ENCODE data around the gene FBLL1.
A peak's percentile ranks its signal among the peaks of the same experiment; 100 is the strongest.

FBLL1 gene

DNA sequence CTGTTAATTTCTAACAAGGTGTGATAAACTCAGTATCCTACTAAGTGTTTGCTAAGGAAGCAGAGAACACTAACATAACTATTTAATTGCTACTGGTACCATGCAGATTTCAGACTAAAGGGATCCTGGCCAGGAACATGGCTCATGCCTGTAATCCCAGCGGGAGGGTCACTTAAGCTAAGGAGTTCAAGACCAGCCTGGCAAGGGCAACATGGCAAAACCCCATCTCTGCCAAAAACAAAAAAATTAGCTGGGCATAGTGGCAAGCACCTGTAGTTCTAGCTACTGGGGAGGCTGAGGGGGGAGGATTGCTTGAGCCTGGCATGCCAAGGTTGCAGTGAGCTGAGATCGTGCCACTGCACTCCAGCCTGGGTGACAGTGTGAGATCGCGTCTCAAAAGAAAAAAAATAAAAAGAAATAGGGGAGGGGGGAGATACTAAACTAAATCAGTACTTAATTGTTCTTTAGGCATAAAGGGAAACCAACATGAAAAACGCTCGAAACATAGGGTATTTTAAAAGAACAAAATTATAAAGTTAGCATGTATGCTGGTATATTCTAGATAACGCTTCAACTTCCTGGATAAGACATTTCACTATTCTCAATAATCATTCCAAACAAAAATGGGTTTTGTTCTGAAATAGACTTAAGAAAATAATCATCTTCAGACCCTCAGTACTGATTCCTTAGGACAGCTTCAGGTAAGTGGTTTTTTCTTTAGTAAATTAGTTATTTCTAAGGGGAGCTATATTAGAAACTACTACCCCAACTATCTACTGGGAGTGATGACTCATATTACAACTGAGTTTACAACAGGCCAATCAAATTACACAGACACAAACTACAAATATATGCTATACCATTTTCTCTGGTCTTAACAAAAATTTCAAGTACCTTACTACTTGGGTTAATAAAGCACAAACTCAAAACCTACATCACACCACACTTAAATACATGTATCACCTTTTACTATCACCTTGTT, 46.6 kb downstream of the FBLL1 start:
- TF ChIP-seq CTCF (IDR thresholded peaks at IDR 0.05; ENCODE audit: low read depth, low read length): no peak
- no peak for DNase-seq (ENCODE audit: extremely low read depth, low read depth)

GRCh38 chr5:168578006-168578405, 48.9 kb downstream of the FBLL1 start:
- no peak for DNase-seq (ENCODE audit: extremely low read depth, low read depth)
- no peak for TF ChIP-seq CTCF (IDR thresholded peaks at IDR 0.05; ENCODE audit: low read depth, low read length)

DNA sequence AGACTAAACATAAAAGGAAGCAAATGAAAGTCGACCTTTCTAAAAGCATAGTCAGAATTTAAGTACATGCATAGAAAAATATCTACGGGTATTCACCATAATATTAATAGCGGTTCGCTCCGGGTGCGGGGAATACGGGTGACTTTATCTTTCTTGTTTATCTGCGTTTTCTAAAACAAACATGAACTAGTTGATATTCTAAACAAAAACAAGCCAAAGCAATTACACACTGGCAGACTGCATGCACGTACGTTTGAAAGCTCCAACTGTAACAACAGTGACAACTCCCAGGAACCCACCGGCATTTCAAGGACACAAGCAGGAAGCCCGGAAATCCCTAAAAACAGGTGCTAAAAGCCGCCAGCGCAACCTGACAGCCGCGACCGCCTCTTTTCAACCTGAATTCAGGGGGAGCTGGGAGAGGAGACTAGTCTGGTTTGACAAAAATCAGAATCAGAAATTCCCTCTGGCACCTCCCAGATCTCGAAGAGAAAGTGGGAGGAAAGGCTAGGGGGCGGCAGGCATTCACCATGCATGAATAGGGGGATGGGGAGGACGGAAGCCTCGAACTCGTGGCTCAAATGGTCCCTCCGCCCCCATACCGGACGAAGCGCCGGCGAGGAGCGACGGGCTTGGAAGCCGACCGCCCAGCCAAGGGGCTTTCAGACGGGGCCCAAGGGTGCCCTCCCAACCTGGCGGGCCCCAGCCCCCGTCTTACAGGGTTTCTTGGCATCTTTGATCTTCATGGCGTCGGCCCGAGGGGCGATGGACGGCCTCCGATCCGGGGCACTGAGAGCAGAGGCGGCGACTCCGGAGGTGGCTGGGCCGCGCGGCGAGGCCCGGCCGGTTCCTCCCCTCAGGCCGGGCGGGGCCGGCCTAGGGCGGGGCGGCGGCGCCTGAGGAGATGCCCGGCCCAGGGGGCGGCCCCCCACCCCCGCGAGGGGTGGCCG, 49.7 kb downstream of the FBLL1 start, which contains the start of gene PANK3:
PANK3 (minus strand) TSS at position 831 of the 950 bp plus-strand sequence; CDS start at position 746, 85 bp downstream.
- no peak for TF ChIP-seq CTCF (IDR thresholded peaks at IDR 0.05; ENCODE audit: low read depth, low read length)
- DNase-seq (ENCODE audit: extremely low read depth, low read depth): no peak

DNA sequence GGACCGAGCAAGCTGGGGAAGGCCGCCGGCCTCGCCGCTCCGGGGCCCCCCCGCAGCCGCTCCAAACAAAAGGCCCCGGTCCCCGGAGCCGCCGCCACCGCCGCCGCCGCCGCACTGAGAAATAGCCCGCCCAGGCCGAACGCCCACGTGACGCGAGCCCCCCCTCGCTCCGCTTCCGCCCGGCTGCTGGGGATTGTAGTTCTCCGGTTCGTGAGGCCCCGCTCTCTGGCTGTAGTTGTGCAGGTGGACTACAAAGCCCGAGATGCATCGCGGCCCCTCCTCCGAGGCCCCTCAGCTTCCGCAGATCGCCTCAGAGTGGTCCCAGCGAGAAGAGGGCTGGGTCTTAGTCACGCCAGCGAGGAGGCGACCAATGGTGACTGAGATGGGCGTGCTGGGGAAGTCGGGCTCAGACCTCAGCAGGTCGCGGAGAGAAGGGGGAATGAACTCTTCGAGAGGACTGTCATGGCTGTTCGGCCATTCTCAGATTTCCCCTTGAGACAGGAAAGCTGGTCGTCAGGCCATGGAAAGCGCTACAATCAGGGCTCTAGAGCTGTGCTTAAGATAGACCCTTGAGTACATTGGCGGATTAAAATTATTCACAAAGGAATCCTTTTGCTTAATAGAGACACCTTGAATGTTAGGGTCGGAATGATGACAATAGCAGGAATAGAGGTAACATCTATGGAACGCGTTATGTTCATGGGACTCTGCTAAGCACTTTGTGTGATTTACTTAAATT, 50.6 kb downstream of the FBLL1 start:
- TF ChIP-seq CTCF (IDR thresholded peaks at IDR 0.05; ENCODE audit: low read depth, low read length): no peak

GRCh38 chr5:168580227-168580508, 51.1 kb downstream of the FBLL1 start:
- no peak for TF ChIP-seq CTCF (IDR thresholded peaks at IDR 0.05; ENCODE audit: low read depth, low read length)
- no peak for DNase-seq (ENCODE audit: extremely low read depth, low read depth)

More for the DNA sequence above, 50.6 kb downstream of the FBLL1 start:
- peak; percentile 98 for DNase-seq (ENCODE audit: extremely low read depth, low read depth)

Data from AG09319 (cell line).